GM23338 (cell line): ENCODE measurements around the gene FDX1. TPM values are rescaled to one million over a fixed set of nuclear protein-coding genes. Genes with fewer than 3 reads are reported as not detected.

ENCODE experiments used
- ATAC-seq: fragments of 200-7000 bp; cut with Tn5 transposase; 3 replicates; pipeline ENCODE4 v1.9.1; 2020
- DNase-seq: peaks from one replicate; pipeline ENCODE4 v3.0.0-alpha.2; 2015; ENCODE audit warnings: low spot score
- H2AFZ ChIP-seq: fragments of 200-600 bp; sonication (generic); 2 replicates; pipeline ENCODE4 v1.8.0; 2016; ENCODE audit warnings: antibody characterized with exemption, mild to moderate bottlenecking, moderate library complexity
- H3F3A ChIP-seq: fragments of 200-600 bp; sonication (generic); replicated peaks from 2 replicates; pipeline ENCODE4 v1.8.0; 2017; ENCODE audit warnings: antibody characterized with exemption, mixed run types, low read depth
- H3K27ac ChIP-seq: fragments of 200-600 bp; sonication (generic); 2 replicates; pipeline ENCODE4 v1.6.1; 2016; ENCODE audit warnings: low read depth
- H3K27me3 ChIP-seq: fragments of 200-600 bp; sonication (generic); 2 replicates; pipeline ENCODE4 v1.8.0; 2016; ENCODE audit warnings: mild to moderate bottlenecking, mixed run types, moderate library complexity; ENCODE audit not compliant: insufficient read depth
- H3K36me3 ChIP-seq: fragments of 200-600 bp; sonication (generic); 2 replicates; pipeline ENCODE4 v1.8.0; 2016; ENCODE audit warnings: mild to moderate bottlenecking; ENCODE audit not compliant: insufficient read depth
- H3K4me1 ChIP-seq: fragments of 200-600 bp; sonication (generic); 2 replicates; pipeline ENCODE4 v1.8.0; 2016; ENCODE audit warnings: mild to moderate bottlenecking, moderate library complexity; ENCODE audit not compliant: insufficient read depth
- H3K4me2 ChIP-seq: fragments of 200-600 bp; sonication (generic); 2 replicates; pipeline ENCODE4 v1.7.1; 2017; ENCODE audit warnings: mixed run types
- H3K4me3 ChIP-seq: fragments of 200-600 bp; sonication (generic); 2 replicates; pipeline ENCODE4 v1.6.1; 2016; ENCODE audit warnings: mixed run types
- H3K79me2 ChIP-seq: fragments of 200-600 bp; sonication (generic); replicated peaks from 2 replicates; pipeline ENCODE4 v1.8.0; 2017; ENCODE audit warnings: mild to moderate bottlenecking; ENCODE audit not compliant: insufficient read depth
- H3K9me2 ChIP-seq: fragments of 200-600 bp; sonication (generic); 2 replicates; pipeline ENCODE4 v1.8.0; 2017; ENCODE audit not compliant: insufficient read depth
- H4K20me1 ChIP-seq: fragments of 200-600 bp; sonication (generic); replicated peaks from 2 replicates; pipeline ENCODE4 v1.8.0; 2017; ENCODE audit warnings: mild to moderate bottlenecking; ENCODE audit not compliant: insufficient read depth
- H3K27ac Mint-ChIP-seq: 2 replicates; pipeline ENCODE4 v1.8.0; 2020; ENCODE audit warnings: inconsistent platforms, mild to moderate bottlenecking, moderate library complexity, mixed read lengths
- H3K27me3 Mint-ChIP-seq: 3 replicates; pipeline ENCODE4 v1.8.0; 2022; ENCODE audit warnings: low read depth, mild to moderate bottlenecking, moderate library complexity, mixed read lengths, inconsistent platforms; ENCODE audit not compliant: insufficient read depth, poor library complexity
- H3K36me3 Mint-ChIP-seq: 3 replicates; pipeline ENCODE4 v1.8.0; 2021; ENCODE audit warnings: low read depth, mild to moderate bottlenecking, inconsistent platforms, moderate library complexity, mixed read lengths
- H3K4me1 Mint-ChIP-seq: 3 replicates; pipeline ENCODE4 v1.8.0; 2020; ENCODE audit warnings: mild to moderate bottlenecking, inconsistent platforms, mixed read lengths
- H3K4me3 Mint-ChIP-seq: 3 replicates; pipeline ENCODE4 v1.8.0; 2021; ENCODE audit warnings: moderate library complexity, mild to moderate bottlenecking, inconsistent platforms, mixed read lengths
- H3K9me3 Mint-ChIP-seq: 3 replicates; pipeline ENCODE4 v1.8.0; 2020; ENCODE audit warnings: moderate library complexity, mild to moderate bottlenecking, inconsistent platforms, mixed read lengths
- CREB1 ChIP-seq: fragments of 250-450 bp; sonication (Bioruptor Pico); IDR thresholded peaks from 2 replicates; pipeline ENCODE4 v1.5.0; 2020; ENCODE audit warnings: low read depth, mild to moderate bottlenecking, moderate library complexity
- ETS1 ChIP-seq: IDR thresholded peaks from 2 replicates; pipeline ENCODE4 v1.6.1; 2016; ENCODE audit warnings: antibody characterized with exemption
- EZH2 ChIP-seq: fragments of 200-600 bp; sonication (generic); IDR thresholded peaks from one replicate; pipeline ENCODE4 v1.8.0; 2017; ENCODE audit warnings: antibody characterized with exemption, mild to moderate bottlenecking, low read depth; ENCODE audit not compliant: unreplicated experiment
- JUNB ChIP-seq: IDR thresholded peaks from one replicate; pipeline ENCODE4 v1.6.1; 2016; ENCODE audit warnings: antibody characterized with exemption; ENCODE audit not compliant: unreplicated experiment
- ZNF114 ChIP-seq: fragments of 250-450 bp; sonication (Bioruptor Pico); IDR thresholded peaks from 2 replicates; pipeline ENCODE4 v1.5.0; 2020; ENCODE audit warnings: mild to moderate bottlenecking, moderate library complexity
- polyA plus RNA-seq: library from polyadenylated mRNA; unstranded; fragments of >200 nt; fragmentation: Nextera tagmentation; extraction: Ambion mirVana; gene quantifications from 2 replicates; pipeline ENCODE4 v1.2.1, GENCODE V29; 2016
- total RNA-seq: library from RNA; depleted of rRNA; stranded (reverse); fragments of >200 nt; shearing (Covaris generic); gene quantifications from 2 replicates; pipeline ENCODE4 v1.2.3, GENCODE V29; 2014
- TF ChIP-seq, protein P1 (sequence below), 2 experiments: fragments of 200-600 bp in 1 of 2; sonication (generic) in 1 of 2; conservative IDR thresholded peaks; 2 replicates each; pipeline versions ENCODE4 v1.5.1 to v1.6.1; 2016 to 2017; ENCODE audit warnings: antibody characterized with exemption in 2 of 2, low read depth in 2 of 2, mild to moderate bottlenecking in 2 of 2, moderate library complexity in 1 of 2
- TF ChIP-seq, protein P2 (sequence below): IDR thresholded peaks from one replicate; pipeline ENCODE4 v1.6.1; 2018; ENCODE audit warnings: antibody characterized with exemption; ENCODE audit not compliant: unreplicated experiment
- TF ChIP-seq, protein P3 (sequence below): fragments of 250-450 bp; sonication (Bioruptor Pico); IDR thresholded peaks from 2 replicates; pipeline ENCODE4 v1.5.0; 2020; ENCODE audit warnings: mild to moderate bottlenecking, moderate library complexity

The FDX1 gene
- total and polyA plus RNA-seq, 2 experiments from 2014 or later: 11.1 to 15.9 TPM

DNA sequence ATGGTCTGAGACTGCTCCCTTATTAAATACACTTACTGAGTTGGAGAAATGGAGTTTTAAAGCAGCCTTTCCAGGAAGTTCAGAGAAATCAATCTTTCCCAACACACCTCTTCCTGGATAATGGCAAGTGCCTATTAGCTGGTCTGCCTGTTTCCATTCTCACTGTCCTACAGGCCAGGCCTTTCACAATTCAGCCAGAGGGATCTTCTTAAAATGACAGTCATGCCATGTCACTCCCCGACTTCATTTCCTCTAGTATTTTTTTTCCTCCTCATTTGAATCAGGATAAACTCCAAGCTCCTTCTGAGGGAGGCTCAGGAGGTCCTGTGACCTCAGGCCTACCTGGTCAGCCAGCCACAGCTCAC, 62.6 kb downstream of the FDX1 start (continued):
- TF ChIP-seq, protein P1, sequence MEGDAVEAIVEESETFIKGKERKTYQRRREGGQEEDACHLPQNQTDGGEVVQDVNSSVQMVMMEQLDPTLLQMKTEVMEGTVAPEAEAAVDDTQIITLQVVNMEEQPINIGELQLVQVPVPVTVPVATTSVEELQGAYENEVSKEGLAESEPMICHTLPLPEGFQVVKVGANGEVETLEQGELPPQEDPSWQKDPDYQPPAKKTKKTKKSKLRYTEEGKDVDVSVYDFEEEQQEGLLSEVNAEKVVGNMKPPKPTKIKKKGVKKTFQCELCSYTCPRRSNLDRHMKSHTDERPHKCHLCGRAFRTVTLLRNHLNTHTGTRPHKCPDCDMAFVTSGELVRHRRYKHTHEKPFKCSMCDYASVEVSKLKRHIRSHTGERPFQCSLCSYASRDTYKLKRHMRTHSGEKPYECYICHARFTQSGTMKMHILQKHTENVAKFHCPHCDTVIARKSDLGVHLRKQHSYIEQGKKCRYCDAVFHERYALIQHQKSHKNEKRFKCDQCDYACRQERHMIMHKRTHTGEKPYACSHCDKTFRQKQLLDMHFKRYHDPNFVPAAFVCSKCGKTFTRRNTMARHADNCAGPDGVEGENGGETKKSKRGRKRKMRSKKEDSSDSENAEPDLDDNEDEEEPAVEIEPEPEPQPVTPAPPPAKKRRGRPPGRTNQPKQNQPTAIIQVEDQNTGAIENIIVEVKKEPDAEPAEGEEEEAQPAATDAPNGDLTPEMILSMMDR (conservative IDR thresholded peaks at IDR 0.05; ENCODE audit: low read depth in 2 of 2): no peak
- TF ChIP-seq CREB1 (CRISPR knock-in tag): no peak
- no peak for TF ChIP-seq EZH2
- TF ChIP-seq, protein P2, sequence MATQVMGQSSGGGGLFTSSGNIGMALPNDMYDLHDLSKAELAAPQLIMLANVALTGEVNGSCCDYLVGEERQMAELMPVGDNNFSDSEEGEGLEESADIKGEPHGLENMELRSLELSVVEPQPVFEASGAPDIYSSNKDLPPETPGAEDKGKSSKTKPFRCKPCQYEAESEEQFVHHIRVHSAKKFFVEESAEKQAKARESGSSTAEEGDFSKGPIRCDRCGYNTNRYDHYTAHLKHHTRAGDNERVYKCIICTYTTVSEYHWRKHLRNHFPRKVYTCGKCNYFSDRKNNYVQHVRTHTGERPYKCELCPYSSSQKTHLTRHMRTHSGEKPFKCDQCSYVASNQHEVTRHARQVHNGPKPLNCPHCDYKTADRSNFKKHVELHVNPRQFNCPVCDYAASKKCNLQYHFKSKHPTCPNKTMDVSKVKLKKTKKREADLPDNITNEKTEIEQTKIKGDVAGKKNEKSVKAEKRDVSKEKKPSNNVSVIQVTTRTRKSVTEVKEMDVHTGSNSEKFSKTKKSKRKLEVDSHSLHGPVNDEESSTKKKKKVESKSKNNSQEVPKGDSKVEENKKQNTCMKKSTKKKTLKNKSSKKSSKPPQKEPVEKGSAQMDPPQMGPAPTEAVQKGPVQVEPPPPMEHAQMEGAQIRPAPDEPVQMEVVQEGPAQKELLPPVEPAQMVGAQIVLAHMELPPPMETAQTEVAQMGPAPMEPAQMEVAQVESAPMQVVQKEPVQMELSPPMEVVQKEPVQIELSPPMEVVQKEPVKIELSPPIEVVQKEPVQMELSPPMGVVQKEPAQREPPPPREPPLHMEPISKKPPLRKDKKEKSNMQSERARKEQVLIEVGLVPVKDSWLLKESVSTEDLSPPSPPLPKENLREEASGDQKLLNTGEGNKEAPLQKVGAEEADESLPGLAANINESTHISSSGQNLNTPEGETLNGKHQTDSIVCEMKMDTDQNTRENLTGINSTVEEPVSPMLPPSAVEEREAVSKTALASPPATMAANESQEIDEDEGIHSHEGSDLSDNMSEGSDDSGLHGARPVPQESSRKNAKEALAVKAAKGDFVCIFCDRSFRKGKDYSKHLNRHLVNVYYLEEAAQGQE: no peak

DNA sequence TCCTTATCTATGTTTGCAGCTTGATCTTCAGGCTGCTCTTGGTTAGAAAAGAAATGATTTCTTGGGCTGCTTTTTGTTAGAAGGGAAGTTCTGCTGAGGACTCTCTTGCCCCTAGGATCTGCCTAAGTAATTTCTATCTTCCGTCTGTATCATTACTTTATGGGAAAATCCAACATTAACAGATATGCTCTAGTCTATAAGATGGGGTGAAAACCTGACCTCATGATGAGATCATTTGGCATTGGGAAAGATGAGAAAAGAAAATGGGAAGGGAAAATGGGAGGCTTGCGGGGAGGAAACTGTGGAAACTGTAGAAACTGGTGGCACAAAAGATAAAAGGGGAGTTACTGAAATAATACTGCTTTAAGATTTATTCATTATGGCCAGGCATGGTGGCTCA, 63.6 kb downstream of the FDX1 start:
- Histone ChIP-seq H3K4me3 (no peak overlapping the region), H3K9me2 (peaks cover 3% of the 10 kb centered on the region; the same call in 1 of the 2 replicates), H3K36me3 (no peaks in the 10 kb centered on the region), H3K27me3 (no peaks in the 10 kb centered on the region), H3K27ac (no peak overlapping the region), H3K4me1 (no peaks in the 10 kb centered on the region), H4K20me1 (no peaks in the 10 kb centered on the region), H3K79me2 (no peaks in the 10 kb centered on the region), H3F3A (no peaks in the 10 kb centered on the region), H2AFZ (no peak overlapping the region; the same call in 1 of the 2 replicates), H3K4me2 (no peak overlapping the region)
- Mint-ChIP-seq H3K27ac (no peak overlapping the region), H3K4me3 (no peak overlapping the region), H3K4me1 (no peaks in the 10 kb centered on the region; the same call in 2 of the 3 replicates), H3K9me3 (peaks cover 3% of the 10 kb centered on the region; the same call in 2 of the 3 replicates), H3K27me3 (peaks cover 3% of the 10 kb centered on the region), H3K36me3 (0 out of 3 replicates have a peak, but pooled peaks cover 3% of the 10 kb centered on the region)
- no peak for DNase-seq
- no peak for ATAC-seq
- TF ChIP-seq, protein P2: no peak
- no peak for TF ChIP-seq ETS1
- no peak for TF ChIP-seq ZNF114 (CRISPR knock-in tag)
- TF ChIP-seq, protein P3, sequence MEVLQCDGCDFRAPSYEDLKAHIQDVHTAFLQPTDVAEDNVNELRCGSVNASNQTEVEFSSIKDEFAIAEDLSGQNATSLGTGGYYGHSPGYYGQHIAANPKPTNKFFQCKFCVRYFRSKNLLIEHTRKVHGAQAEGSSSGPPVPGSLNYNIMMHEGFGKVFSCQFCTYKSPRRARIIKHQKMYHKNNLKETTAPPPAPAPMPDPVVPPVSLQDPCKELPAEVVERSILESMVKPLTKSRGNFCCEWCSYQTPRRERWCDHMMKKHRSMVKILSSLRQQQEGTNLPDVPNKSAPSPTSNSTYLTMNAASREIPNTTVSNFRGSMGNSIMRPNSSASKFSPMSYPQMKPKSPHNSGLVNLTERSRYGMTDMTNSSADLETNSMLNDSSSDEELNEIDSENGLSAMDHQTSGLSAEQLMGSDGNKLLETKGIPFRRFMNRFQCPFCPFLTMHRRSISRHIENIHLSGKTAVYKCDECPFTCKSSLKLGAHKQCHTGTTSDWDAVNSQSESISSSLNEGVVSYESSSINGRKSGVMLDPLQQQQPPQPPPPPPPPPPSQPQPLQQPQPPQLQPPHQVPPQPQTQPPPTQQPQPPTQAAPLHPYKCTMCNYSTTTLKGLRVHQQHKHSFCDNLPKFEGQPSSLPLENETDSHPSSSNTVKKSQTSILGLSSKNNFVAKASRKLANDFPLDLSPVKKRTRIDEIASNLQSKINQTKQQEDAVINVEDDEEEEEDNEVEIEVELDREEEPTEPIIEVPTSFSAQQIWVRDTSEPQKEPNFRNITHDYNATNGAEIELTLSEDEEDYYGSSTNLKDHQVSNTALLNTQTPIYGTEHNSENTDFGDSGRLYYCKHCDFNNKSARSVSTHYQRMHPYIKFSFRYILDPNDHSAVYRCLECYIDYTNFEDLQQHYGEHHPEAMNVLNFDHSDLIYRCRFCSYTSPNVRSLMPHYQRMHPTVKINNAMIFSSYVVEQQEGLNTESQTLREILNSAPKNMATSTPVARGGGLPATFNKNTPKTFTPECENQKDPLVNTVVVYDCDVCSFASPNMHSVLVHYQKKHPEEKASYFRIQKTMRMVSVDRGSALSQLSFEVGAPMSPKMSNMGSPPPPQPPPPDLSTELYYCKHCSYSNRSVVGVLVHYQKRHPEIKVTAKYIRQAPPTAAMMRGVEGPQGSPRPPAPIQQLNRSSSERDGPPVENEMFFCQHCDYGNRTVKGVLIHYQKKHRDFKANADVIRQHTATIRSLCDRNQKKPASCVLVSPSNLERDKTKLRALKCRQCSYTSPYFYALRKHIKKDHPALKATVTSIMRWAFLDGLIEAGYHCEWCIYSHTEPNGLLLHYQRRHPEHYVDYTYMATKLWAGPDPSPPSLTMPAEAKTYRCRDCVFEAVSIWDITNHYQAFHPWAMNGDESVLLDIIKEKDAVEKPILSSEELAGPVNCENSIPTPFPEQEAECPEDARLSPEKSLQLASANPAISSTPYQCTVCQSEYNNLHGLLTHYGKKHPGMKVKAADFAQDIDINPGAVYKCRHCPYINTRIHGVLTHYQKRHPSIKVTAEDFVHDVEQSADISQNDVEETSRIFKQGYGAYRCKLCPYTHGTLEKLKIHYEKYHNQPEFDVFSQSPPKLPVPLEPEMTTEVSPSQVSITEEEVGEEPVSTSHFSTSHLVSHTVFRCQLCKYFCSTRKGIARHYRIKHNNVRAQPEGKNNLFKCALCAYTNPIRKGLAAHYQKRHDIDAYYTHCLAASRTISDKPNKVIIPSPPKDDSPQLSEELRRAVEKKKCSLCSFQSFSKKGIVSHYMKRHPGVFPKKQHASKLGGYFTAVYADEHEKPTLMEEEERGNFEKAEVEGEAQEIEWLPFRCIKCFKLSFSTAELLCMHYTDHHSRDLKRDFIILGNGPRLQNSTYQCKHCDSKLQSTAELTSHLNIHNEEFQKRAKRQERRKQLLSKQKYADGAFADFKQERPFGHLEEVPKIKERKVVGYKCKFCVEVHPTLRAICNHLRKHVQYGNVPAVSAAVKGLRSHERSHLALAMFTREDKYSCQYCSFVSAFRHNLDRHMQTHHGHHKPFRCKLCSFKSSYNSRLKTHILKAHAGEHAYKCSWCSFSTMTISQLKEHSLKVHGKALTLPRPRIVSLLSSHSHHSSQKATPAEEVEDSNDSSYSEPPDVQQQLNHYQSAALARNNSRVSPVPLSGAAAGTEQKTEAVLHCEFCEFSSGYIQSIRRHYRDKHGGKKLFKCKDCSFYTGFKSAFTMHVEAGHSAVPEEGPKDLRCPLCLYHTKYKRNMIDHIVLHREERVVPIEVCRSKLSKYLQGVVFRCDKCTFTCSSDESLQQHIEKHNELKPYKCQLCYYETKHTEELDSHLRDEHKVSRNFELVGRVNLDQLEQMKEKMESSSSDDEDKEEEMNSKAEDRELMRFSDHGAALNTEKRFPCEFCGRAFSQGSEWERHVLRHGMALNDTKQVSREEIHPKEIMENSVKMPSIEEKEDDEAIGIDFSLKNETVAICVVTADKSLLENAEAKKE (CRISPR knock-in tag): no peak
- TF ChIP-seq JUNB: no peak
- no peak for TF ChIP-seq CREB1 (CRISPR knock-in tag)
